Adrenal gland (tissue), 12 donors: ENCODE measurements around the gene LIF. TPM values are rescaled to one million over a fixed set of nuclear protein-coding genes. Genes with fewer than 3 reads are reported as not detected.

Source experiments
- DNase-seq, 7 donors: peaks; one replicate each; pipeline ENCODE4 v3.0.0-alpha.2; 2019 to 2020
- H3K27ac ChIP-seq, 5 donors: fragments of 200-600 bp; sonication (generic) in 4 of 5; 1 replicate in 3 of 5; 2 replicates in 2 of 5; pipeline versions ENCODE4 v1.5.1 to v1.8.0; 2016 to 2020; ENCODE audit warnings: mild to moderate bottlenecking in 1 of 5
- H3K27me3 ChIP-seq: fragments of 200-600 bp; 2 replicates; pipeline ENCODE4 v1.8.0; 2021
- H3K36me3 ChIP-seq, 2 donors: fragments of 200-600 bp; replicated peaks in 1 of 2; 1 replicate in 1 of 2; 2 replicates in 1 of 2; pipeline versions ENCODE4 v1.5.1 to v1.8.0; 2018 to 2022
- H3K4me1 ChIP-seq, 2 donors: fragments of 200-600 bp; replicated peaks in 1 of 2; 1 replicate in 1 of 2; 2 replicates in 1 of 2; pipeline versions ENCODE4 v1.5.1 to v1.8.0; 2018 to 2021
- H3K4me3 ChIP-seq, 4 donors: fragments of 200-600 bp; sonication (generic) in 3 of 4; one replicate each; pipeline ENCODE4 v1.5.1; 2016 to 2018
- H3K9me3 ChIP-seq, 3 donors: fragments of 200-600 bp; sonication (generic) in 1 of 3; replicated peaks in 1 of 3; 1 replicate in 2 of 3; 2 replicates in 1 of 3; pipeline versions ENCODE4 v1.5.1 to v1.8.0; 2016 to 2021
- POLR2A ChIP-seq, 2 donors: fragments of 450-650 bp; IDR thresholded peaks; one replicate each; pipeline ENCODE4 v1.6.1; 2017; ENCODE audit warnings: antibody characterized with exemption in 2 of 2, mild to moderate bottlenecking in 2 of 2, moderate library complexity in 1 of 2
- WGBS, 4 donors: extraction: QIAGEN DNeasy Blood & Tissue Kit in 2 of 4; methylation state at CpG; one replicate each; pipeline versions ENCODE4 v1.1.5 to v1.1.7; 2013 to 2017; 5-methylcytosine and 5-hydroxymethylcytosine counted together
- intact Hi-C, 2 donors: fragments of 100-400 bp; cut with DNase I; formaldehyde crosslinking; loops; one replicate each; pipeline versions ENCODE4 v1.14.1 to v1.15.0; 2022 to 2023
- polyA plus RNA-seq, 3 donors: library from polyadenylated mRNA; stranded (reverse); fragments of 200-250 nt in 2 of 3; fragments of 350-450 nt in 1 of 3; fragmentation: Illumina TruSeq in 1 of 3; extraction: RNeasy Lipid Tissue Mini Kit (QIAGEN cat#74804) in 1 of 3; gene quantifications; one replicate each; pipeline ENCODE4 v1.2.3, GENCODE V29; 2013 to 2014
- total RNA-seq, 9 donors: library from RNA; depleted of rRNA in 4 of 9; stranded (reverse); fragments of >200 nt in 4 of 9; fragments of 120-200 nt in 1 of 9; fragmentation: NEBNext Ultra II Directional in 1 of 9; extraction: Animal tissue kit (Norgen Biotek cat#: 25700) in 1 of 9; gene quantifications; one replicate each; pipeline versions ENCODE4 v1.1.0 to v1.2.4, GENCODE V29; 2013 to 2023
- TF ChIP-seq, protein P1 (sequence below), 6 experiments: fragments of 450-650 bp in 4 of 6; fragments of 200-600 bp in 2 of 6; sonication (generic) in 1 of 6; IDR thresholded peaks; 1 replicate in 5 of 6; 2 replicates in 1 of 6; pipeline versions ENCODE4 v1.5.1 to v1.8.0; 2016 to 2021; ENCODE audit warnings: antibody characterized with exemption in 6 of 6, mild to moderate bottlenecking in 2 of 6, moderate library complexity in 1 of 6
- donor health status: healthy with polysubstance abuse.
- donor health status: Bipolar disorder and iron deficiency.
- donor health status: DM: yes; HTN: yes; CAD: no.
- donor health status: DM: no; HTN: no; CAD: no.
- donor health status: DM: no; HTN: no; CAD: no.
- donor health status: DM: yes; HTN: yes; CAD: no.

The LIF gene
- total and polyA plus RNA-seq, 12 donors = 0.06 to 9.3 (median 1.5) TPM

DNA sequence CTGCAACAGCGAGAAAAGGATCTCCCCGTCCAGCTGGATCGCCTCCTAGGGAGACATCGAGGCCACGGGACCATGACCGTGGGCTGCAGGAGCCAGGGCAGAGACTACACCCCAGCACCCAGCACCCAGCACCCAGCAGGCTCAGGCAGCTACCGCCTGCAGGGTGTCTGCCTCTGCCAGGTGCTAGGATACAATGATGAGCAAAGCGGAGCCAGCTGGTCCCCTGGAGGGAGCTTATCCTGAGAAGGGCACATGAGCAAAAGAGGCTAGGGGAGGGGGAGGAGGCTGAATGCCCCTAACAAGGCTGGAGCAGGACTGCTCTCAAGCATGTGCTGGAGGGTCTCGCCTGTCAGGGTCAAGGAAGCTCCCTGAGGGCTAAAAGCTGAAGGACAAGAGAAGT is 47.5 kb upstream of the LIF start:
- WGBS, 4 donors = 91 to 95% (median 94%) methylated on average over 4 to 9 of the region's 9 CpGs
- Histone ChIP-seq H3K27me3 (no peaks in the 10 kb centered on the region), H3K4me1 (peaks cover 18 to 31% of the 10 kb centered on the region in 2 donors), H3K9me3 (no peaks in the 10 kb centered on the region), H3K27ac (peak overlapping the region in 1 of 5 donors; percentile 4), H3K36me3 (peaks cover 0 to 74% of the 10 kb centered on the region in 2 donors), H3K4me3 (no peak overlapping the region)
- DNase-seq = no peak
- TF ChIP-seq, protein P1, sequence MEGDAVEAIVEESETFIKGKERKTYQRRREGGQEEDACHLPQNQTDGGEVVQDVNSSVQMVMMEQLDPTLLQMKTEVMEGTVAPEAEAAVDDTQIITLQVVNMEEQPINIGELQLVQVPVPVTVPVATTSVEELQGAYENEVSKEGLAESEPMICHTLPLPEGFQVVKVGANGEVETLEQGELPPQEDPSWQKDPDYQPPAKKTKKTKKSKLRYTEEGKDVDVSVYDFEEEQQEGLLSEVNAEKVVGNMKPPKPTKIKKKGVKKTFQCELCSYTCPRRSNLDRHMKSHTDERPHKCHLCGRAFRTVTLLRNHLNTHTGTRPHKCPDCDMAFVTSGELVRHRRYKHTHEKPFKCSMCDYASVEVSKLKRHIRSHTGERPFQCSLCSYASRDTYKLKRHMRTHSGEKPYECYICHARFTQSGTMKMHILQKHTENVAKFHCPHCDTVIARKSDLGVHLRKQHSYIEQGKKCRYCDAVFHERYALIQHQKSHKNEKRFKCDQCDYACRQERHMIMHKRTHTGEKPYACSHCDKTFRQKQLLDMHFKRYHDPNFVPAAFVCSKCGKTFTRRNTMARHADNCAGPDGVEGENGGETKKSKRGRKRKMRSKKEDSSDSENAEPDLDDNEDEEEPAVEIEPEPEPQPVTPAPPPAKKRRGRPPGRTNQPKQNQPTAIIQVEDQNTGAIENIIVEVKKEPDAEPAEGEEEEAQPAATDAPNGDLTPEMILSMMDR (IDR thresholded peaks at IDR 0.05) = no peak
- TF ChIP-seq POLR2A (IDR thresholded peaks at IDR 0.05) = no peak
- intact Hi-C loops = no loop called here

DNA sequence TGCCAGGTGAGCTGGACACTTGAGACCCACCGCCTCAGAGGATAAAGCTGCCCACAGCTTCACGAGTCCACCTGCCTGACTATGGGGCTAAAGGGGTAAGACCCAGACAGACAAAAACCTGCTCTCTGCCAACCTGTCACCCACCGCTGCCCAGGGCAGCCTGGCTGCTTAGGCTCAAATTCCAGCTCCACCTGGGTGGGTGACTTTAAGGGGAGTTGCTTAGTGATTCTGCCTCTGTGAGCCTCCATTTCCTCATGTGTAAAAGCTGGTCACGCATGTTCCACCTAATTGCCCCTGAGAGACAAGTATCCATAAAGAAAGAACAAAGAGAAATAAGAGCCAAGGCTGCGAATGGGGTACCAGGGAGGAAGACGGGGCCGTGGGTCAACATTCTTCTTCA is 46.5 kb upstream of the LIF start:
- peaks cover 29 to 41% of the 10 kb centered on the region in 2 donors for H3K4me1 ChIP-seq
- TF ChIP-seq, protein P1 (IDR thresholded peaks at IDR 0.05) = no peak
- no peak for TF ChIP-seq POLR2A (IDR thresholded peaks at IDR 0.05)
- H3K4me3 ChIP-seq = no peak overlapping the region
- H3K36me3 ChIP-seq = peaks cover 0 to 63% of the 10 kb centered on the region in 2 donors
- intact Hi-C loops = no loop called here
- no peak for DNase-seq
- no peaks in the 10 kb centered on the region for H3K27me3 ChIP-seq
- H3K27ac ChIP-seq = no peak overlapping the region
- WGBS, 4 donors = 80 to 97% (median 94%) methylated on average over 4 to 7 of the region's 7 CpGs
- no peaks in the 10 kb centered on the region for H3K9me3 ChIP-seq

DNA sequence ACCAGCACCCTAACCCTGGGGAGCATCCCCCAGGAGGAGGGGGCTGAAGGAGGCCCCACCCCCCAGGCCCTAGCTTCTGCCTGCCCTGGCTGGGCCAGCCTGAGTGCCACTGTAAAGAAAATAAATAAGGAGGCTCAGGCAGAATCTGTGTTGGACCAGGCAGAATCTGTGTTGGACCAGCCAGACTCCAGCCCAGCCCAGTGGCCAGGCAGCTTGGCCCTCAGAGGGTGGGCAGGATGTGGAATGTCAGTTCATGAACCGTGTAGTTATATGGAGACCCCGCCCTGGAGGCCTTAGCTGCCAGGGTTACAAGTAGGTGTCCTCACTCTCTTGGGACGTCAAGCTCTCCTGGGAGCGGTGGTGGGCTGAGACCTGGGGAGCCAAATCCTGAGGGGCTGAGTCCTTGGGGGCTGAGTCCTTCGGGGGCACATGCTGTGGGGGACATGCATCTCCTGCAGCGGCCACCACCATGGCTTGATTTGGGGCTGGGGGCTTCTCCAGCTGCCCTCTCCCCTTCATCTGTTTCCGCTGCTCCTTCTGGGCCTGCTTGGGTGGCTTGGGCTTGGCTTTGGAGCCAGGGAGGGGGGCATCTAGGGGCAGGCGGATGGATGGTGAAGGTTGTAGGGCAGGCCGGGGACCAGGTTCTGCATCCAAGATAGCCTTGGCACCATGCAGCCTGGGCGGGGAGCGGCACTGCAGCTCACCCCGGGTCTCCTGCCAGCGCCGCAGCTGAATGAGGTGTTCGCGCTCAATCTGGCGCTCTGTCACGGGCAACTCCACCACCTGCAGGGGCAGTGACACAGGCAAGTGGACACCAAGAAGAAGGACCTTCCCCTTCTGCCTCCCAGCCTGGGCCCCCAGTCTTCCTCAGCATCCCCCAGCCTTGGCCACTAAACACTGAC is 45.8 kb upstream of the LIF start:
- peaks cover 0 to 56% of the 10 kb centered on the region in 2 donors for H3K36me3 ChIP-seq

More for the DNA sequence above, 45.8 kb upstream of the LIF start:
- Histone ChIP-seq H3K27me3 (no peaks in the 10 kb centered on the region), H3K27ac (peak overlapping the region in 4 of 5 donors; percentile 71 to 92 (median 84)), H3K9me3 (no peaks in the 10 kb centered on the region), H3K4me3 (no peak overlapping the region), H3K4me1 (peaks cover 30 to 45% of the 10 kb centered on the region in 2 donors)
- intact Hi-C loops = no loop called here
- TF ChIP-seq, protein P1 (IDR thresholded peaks at IDR 0.05) = no peak
- TF ChIP-seq POLR2A (IDR thresholded peaks at IDR 0.05) = no peak
- 84 to 93% (median 92%) methylated on average over 7 to 18 of the region's 18 CpGs for WGBS, 4 donors
- no peak for DNase-seq
